ENCODE data around the gene PUS7L.

Gene PUS7L

GRCh38 chr12:43675048-43675904, 83.3 kb downstream of the PUS7L start:
- TF ChIP-seq, protein P1, sequence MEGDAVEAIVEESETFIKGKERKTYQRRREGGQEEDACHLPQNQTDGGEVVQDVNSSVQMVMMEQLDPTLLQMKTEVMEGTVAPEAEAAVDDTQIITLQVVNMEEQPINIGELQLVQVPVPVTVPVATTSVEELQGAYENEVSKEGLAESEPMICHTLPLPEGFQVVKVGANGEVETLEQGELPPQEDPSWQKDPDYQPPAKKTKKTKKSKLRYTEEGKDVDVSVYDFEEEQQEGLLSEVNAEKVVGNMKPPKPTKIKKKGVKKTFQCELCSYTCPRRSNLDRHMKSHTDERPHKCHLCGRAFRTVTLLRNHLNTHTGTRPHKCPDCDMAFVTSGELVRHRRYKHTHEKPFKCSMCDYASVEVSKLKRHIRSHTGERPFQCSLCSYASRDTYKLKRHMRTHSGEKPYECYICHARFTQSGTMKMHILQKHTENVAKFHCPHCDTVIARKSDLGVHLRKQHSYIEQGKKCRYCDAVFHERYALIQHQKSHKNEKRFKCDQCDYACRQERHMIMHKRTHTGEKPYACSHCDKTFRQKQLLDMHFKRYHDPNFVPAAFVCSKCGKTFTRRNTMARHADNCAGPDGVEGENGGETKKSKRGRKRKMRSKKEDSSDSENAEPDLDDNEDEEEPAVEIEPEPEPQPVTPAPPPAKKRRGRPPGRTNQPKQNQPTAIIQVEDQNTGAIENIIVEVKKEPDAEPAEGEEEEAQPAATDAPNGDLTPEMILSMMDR (IDR thresholded peaks at IDR 0.05; ENCODE audit: low read depth, low read length) = no peak
- no peak for TF ChIP-seq EZH2phosphoT487 (IDR thresholded peaks at IDR 0.05; ENCODE audit: low read depth)
- Histone ChIP-seq H3K79me2 (ENCODE audit: low read length) (no peaks in the 10 kb centered on the region), H2AFZ (ENCODE audit: low read depth, low read length) (no peak overlapping the region), H3K27me3 (ENCODE audit: low read depth, low read length) (no peaks in the 10 kb centered on the region), H3K9me3 (ENCODE audit: insufficient read depth, low read length) (no peaks in the 10 kb centered on the region), H3K36me3 (replicated peaks; ENCODE audit: low read depth, low read length) (no peaks in the 10 kb centered on the region), H3K4me2 (ENCODE audit: low read length) (no peak overlapping the region), H3K4me3 (ENCODE audit: low read length) (no peak overlapping the region), H4K20me1 (ENCODE audit: insufficient read depth, low read length) (no peaks in the 10 kb centered on the region), H3K4me1 (ENCODE audit: low read length) (no peaks in the 10 kb centered on the region), H3K27ac (ENCODE audit: low read length) (no peak overlapping the region), H3K9ac (ENCODE audit: low read length) (no peak overlapping the region)

DNA sequence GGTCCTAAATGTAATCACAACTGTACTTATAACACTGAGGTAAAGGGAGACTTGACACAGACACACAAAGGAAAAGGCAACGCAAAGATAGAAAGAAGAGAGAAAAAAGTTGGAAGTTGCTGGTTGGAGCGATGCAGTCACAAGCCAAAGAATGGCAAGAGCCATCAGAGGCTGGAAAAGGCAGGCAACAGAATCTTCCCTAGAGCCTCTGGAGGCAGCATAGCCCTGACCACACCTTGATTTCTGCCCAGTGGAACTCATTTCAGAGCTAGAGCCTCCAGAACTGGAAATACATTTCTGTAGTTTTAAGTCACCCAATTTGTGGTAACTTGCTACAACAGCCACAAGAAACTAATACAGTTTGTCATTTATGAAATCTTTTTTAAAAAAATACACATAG, 89.2 kb downstream of the PUS7L start:
- Histone ChIP-seq H3K27ac (ENCODE audit: low read length) (no peak overlapping the region), H3K36me3 (replicated peaks; ENCODE audit: low read depth, low read length) (no peaks in the 10 kb centered on the region), H3K27me3 (ENCODE audit: low read depth, low read length) (no peaks in the 10 kb centered on the region), H3K9ac (ENCODE audit: low read length) (no peak overlapping the region), H4K20me1 (ENCODE audit: insufficient read depth, low read length) (no peaks in the 10 kb centered on the region), H3K9me3 (ENCODE audit: insufficient read depth, low read length) (no peaks in the 10 kb centered on the region), H3K4me2 (ENCODE audit: low read length) (no peak overlapping the region), H3K4me1 (ENCODE audit: low read length) (no peaks in the 10 kb centered on the region), H2AFZ (ENCODE audit: low read depth, low read length) (no peak overlapping the region), H3K4me3 (ENCODE audit: low read length) (no peak overlapping the region), H3K79me2 (ENCODE audit: low read length) (no peaks in the 10 kb centered on the region)
- TF ChIP-seq, protein P1 (IDR thresholded peaks at IDR 0.05; ENCODE audit: low read depth, low read length) = no peak
- TF ChIP-seq EZH2phosphoT487 (IDR thresholded peaks at IDR 0.05; ENCODE audit: low read depth) = no peak
